Occipital lobe (tissue), 2 donors: ENCODE results near the gene ZNF524. TPM values are rescaled to one million over a fixed set of nuclear protein-coding genes. Genes with fewer than 3 reads are reported as not detected.
"Not testable (repeated sequence)": the region's sequence is repeated elsewhere in the genome, so short reads cannot be mapped to it uniquely, and the experiment has no call there.

Experiments
- DNase-seq: peaks from one replicate; lab custom pipeline; 2025; lab: John Stamatoyannopoulos, UW
- total RNA-seq: library from RNA; depleted of rRNA; stranded (reverse); fragments of >200 nt; gene quantifications from one replicate; pipeline ENCODE4 v1.2.3, GENCODE V29; 2014

The ZNF524 gene
- total RNA-seq, 1 donor from 2014 or later = 2.8 TPM

- DNase-seq = no peak
Measured at GRCh38 chr19:55581145-55581822, 18.8 kb upstream of the ZNF524 start.

- no peak for DNase-seq
Measured at GRCh38 chr19:55581823-55582223, 18.3 kb upstream of the ZNF524 start.

- not testable (repeated sequence) for DNase-seq
Measured at GRCh38 chr19:55582284-55582683, 17.8 kb upstream of the ZNF524 start.

GRCh38 chr19:55583897-55584296 is 16.2 kb upstream of the ZNF524 start:
- not testable (repeated sequence) for DNase-seq

GRCh38 chr19:55584871-55585270 is 15.2 kb upstream of the ZNF524 start:
- no peak for DNase-seq

GRCh38 chr19:55585658-55586339 is 14.3 kb upstream of the ZNF524 start:
- DNase-seq = peak; percentile 41

- peak; percentile 84 for DNase-seq
Measured at GRCh38 chr19:55586976-55587668, 13.0 kb upstream of the ZNF524 start.

- DNase-seq = no peak
Measured at GRCh38 chr19:55588738-55589137, 11.3 kb upstream of the ZNF524 start.

- DNase-seq = no peak
Measured at GRCh38 chr19:55590109-55590508, 10.0 kb upstream of the ZNF524 start.

GRCh38 chr19:55590617-55591016 is 9.5 kb upstream of the ZNF524 start:
- DNase-seq = no peak

- no peak for DNase-seq
Measured at GRCh38 chr19:55591555-55591954, 8.5 kb upstream of the ZNF524 start.

GRCh38 chr19:55592391-55593090 is 7.5 kb upstream of the ZNF524 start:
- no peak for DNase-seq

GRCh38 chr19:55593096-55593772 is 6.9 kb upstream of the ZNF524 start:
- no peak for DNase-seq

GRCh38 chr19:55594996-55595545 is 5.0 kb upstream of the ZNF524 start:
- DNase-seq = no peak

GRCh38 chr19:55596304-55596703 is 3.8 kb upstream of the ZNF524 start:
- DNase-seq = no peak

- no peak for DNase-seq
Measured at GRCh38 chr19:55597501-55597921, 2.6 kb upstream of the ZNF524 start.

- DNase-seq = no peak
Measured at GRCh38 chr19:55598034-55598433, 2.1 kb upstream of the ZNF524 start.

- peak; percentile 85 for DNase-seq
Measured at GRCh38 chr19:55598719-55599467, 1.2 kb upstream of the ZNF524 start.

- peak; percentile 98 for DNase-seq
Measured at GRCh38 chr19:55599468-55599841, 633 bp upstream of the ZNF524 start, which contains the start of gene FIZ1. Gene FIZ1, minus strand, starts transcription at chr19:55599517. Its CDS starts 1,652 bp downstream, at chr19:55597865.

- no peak for DNase-seq
Measured at GRCh38 chr19:55600662-55601028, 557 bp downstream of the ZNF524 start.
